ENCODE measurements around the gene GPR3. TPM values are rescaled to one million over a fixed set of nuclear protein-coding genes. Genes with fewer than 3 reads are reported as not detected.

GPR3 gene
- total RNA-seq, 2 experiments from 2014 or later: 0.64 to 0.74 TPM

DNA sequence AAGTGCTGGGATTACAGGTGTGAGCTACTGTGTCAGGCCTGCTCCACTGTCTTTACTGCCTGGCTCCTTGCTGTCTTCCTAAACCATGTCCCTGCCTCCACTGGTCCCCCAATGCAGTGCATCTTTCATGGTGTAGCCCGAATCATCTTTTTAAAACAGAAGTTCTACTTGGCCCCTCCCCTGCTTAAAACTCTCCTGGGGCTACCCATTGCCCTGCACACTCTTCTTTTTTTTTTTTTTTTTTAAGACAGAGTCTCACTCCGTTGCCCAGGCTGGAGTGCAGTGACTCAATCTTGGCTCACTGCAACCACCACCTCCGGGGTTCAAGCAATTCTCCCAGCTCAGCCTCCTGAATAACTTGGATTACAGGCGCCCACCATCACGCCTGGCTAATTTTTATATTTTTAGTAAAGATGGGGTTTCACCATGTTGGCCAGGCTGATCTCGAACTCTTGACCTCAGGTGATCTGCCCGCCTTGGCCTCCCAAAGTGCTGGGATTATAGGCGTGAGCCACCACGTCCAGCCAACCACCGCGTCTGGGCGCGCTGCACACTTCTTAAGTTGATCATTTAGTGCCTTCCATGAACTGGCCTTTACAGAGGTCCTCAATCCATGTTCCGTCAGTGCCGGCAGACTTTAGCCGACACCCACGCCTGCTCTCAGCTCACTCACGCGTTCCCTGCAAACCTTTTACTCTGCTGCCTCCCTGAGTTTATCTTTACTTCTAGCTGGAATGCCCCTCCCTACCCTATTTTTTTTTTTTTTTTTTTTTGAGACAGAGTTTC is 20.2 kb upstream of the GPR3 start:
- no peaks in the 10 kb centered on the region for H3K9me3 Mint-ChIP-seq
- no peaks in the 10 kb centered on the region for H3K27me3 Mint-ChIP-seq (ENCODE audit: low read depth)
- no peak overlapping the region for H3K27ac Mint-ChIP-seq
- H3K36me3 Mint-ChIP-seq (ENCODE audit: low read depth): no peaks in the 10 kb centered on the region
- H3K4me3 Mint-ChIP-seq: no peak overlapping the region
- DNase-seq: no peak
- CTCF ChIA-PET: interaction anchor here (0.7 to 1.6 kb wide), 3 partner anchors 39 to 1637 kb away, joined by 3 to 4 read pairs (median 3); no protein-coding TSS in a partner anchor
- intact Hi-C loops (cut with micrococcal nuclease): no loop called here
- H3K4me1 Mint-ChIP-seq (ENCODE audit: low read depth): peaks cover 7% of the 10 kb centered on the region

DNA sequence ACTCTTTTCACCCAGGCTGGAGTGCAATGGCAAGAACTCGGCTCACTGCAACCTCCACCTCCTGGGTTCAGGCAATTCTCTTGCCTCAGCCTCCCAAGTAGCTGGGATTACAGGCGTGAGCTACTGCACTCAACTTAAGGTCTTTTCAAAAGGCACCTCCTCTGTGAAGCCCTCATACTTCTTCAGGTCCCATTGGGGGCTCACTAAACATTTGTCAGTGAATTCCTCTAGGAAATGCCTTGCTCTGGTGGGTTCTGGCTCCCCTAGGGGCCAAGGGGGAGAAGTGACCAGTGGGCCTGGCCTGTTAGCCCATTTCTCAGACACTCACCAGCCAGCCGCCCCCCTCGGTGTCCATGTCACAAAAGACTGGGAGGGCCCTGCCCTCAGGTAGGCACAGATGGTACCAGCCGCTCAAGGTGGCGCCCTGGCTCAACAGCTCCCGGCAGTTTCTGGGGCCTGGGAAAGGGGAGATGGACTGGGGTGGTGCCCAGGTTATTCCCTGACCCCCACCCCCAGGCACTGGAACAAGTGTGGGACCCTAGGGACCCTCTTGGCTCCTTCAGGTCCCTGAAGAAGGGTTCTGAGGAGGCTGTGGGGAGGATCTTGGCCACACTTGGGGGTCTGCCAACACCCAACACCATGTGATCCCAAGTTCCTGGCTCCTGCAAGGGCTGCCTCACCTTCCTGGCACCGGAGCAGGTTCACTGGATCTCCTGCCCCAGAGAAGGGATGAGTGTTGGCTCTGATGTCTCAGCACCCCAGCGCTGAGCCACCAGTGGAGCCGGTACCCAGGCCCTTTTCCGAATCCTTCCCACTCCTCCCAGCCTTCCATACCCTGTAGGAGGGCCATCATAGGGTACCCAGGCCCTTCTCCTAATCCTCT is 19.4 kb upstream of the GPR3 start:
- DNase-seq: no peak
- H3K27ac Mint-ChIP-seq: no peak overlapping the region
- H3K4me3 Mint-ChIP-seq: no peak overlapping the region
- H3K9me3 Mint-ChIP-seq: no peaks in the 10 kb centered on the region
- intact Hi-C loops (cut with micrococcal nuclease): no loop called here
- CTCF ChIA-PET: interaction anchor here (0.7 to 1.6 kb wide), 2 partner anchors 40 to 1636 kb away, joined by 3 to 4 read pairs; no protein-coding TSS in a partner anchor
- peaks cover 7% of the 10 kb centered on the region for H3K4me1 Mint-ChIP-seq (ENCODE audit: low read depth)
- no peaks in the 10 kb centered on the region for H3K27me3 Mint-ChIP-seq (ENCODE audit: low read depth)
- H3K36me3 Mint-ChIP-seq (ENCODE audit: low read depth): no peaks in the 10 kb centered on the region

DNA sequence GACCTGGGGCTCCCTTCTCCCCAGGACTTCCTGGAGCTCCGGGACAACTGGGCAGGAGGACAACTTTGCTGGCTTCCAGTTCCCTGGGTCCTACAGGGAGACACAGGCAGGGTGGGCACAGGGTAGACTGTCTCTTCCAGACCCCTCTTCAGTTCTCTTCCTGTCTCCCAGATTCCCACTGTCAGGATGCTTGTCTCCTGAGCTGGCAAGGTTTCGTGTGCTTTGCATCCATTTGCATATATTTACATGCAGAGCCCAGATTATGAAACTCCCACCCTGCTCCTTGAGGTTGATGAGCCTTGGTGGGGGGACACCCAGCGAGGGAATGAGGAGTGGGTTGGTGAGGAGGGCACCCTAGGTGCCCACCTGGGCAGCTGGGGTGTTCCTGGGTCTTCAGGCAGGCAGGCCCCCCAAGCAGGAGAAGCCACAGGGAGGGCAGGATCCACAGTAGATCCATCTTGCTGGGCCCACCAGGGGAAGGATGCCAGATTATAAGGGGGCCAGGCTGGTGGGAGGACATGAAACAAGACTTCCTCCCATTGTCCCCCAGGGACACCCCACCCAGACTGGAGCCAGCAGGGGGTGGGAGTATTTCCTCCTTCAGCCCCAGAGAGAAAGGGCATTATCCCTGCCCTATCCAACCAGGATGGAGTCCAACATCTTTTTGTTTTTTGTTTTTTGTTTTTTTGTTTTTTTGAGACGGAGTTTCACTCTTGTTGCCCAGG is 17.9 kb upstream of the GPR3 start, which contains the start of gene FCN3:
Gene FCN3 (minus strand): TSS at position 463 of the 725 bp plus-strand sequence. CDS start 6 bp downstream, at position 457.
- no peak within 1 kb of the TSS for H3K27ac Mint-ChIP-seq
- H3K4me3 Mint-ChIP-seq: no peak within 1 kb of the TSS
- no peaks in the 10 kb centered on the region for H3K27me3 Mint-ChIP-seq (ENCODE audit: low read depth)
- H3K9me3 Mint-ChIP-seq: no peaks in the 10 kb centered on the region
- no peak for DNase-seq
- intact Hi-C loops (cut with micrococcal nuclease): no loop called here
- peaks cover 4% of the 10 kb centered on the region for H3K4me1 Mint-ChIP-seq (ENCODE audit: low read depth)
- no peaks in the 10 kb centered on the region for H3K36me3 Mint-ChIP-seq (ENCODE audit: low read depth)
- CTCF ChIA-PET: no interaction called here

DNA sequence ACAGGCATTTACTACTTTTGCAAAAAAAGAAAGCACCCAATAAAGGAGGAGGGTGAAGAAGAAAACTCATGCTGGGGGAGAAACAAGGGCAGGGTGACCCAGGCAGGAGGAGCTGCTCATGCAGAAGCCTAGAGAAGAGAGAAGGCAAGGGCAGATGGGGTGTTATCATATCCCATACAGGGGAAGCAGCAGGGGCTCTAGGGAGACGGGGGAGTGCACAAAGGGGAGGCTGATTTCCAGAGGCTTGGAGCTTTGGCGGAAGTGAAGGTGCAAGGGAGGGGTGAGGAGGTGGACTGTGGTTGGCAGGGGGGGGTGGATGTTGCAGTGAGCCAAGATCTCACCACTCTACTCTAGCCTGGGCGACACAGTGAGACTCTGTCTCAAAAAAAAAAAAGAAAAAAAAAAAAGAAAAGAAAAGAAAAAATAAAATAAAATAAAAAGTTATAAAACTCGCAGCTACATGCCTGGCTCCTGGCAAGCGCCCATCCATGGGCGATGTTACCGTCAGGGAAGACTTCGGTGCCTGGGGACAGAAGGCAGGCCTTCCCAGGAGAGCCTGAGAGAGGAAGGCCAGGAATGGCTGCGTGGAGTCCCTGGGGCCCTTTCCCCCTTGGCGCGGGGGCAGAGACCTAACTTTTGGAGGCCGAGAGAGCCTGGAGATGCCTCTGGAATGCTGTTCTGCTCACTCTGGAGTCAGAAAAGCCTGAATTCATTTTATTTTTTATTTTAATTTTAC is 14.5 kb upstream of the GPR3 start:
- no peak overlapping the region for H3K27ac Mint-ChIP-seq
- no peaks in the 10 kb centered on the region for H3K36me3 Mint-ChIP-seq (ENCODE audit: low read depth)
- H3K27me3 Mint-ChIP-seq (ENCODE audit: low read depth): no peaks in the 10 kb centered on the region
- no peak for DNase-seq
- H3K9me3 Mint-ChIP-seq: no peaks in the 10 kb centered on the region
- H3K4me1 Mint-ChIP-seq (ENCODE audit: low read depth): peaks cover 1% of the 10 kb centered on the region
- intact Hi-C loops (cut with micrococcal nuclease): no loop called here
- CTCF ChIA-PET: interaction anchor here (1.1 to 1.3 kb wide), 2 partner anchors 9 to 14 kb away, joined by 4 read pairs; no protein-coding TSS in a partner anchor
- no peak overlapping the region for H3K4me3 Mint-ChIP-seq

DNA sequence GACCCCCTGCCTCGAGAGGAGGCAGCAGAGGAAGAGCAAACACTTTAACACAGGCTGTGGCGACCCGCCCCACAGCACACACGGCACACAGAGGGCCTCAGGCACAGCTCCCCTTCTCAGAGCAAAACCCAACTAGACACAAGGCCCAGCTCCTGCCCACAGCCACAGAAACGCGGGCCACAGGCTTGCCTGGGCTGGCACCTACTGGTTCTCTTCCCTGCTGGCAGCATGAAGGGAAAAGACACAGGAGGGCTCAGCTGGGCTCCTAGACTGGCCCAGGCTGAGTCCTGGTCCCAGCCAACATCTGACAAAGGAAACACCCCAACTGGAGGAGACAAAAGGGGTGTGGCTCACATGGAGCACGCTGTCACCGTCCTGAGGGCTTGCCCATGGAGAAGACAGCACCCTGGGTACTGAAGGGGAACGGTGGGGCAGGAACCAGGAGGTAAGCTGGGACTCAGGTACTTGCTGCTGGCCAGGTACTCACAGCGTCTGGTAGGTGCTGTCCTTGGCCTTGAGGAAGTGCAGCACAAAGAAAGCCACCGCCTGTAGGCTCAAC is 12.8 kb upstream of the GPR3 start:
- H3K9me3 Mint-ChIP-seq: no peaks in the 10 kb centered on the region
- peaks cover 2% of the 10 kb centered on the region for H3K4me1 Mint-ChIP-seq (ENCODE audit: low read depth)
- CTCF ChIA-PET: interaction anchor here (1.0 kb wide), 1 partner anchor 79 kb away, joined by 3 read pairs; no protein-coding TSS in a partner anchor
- no peaks in the 10 kb centered on the region for H3K27me3 Mint-ChIP-seq (ENCODE audit: low read depth)
- no peak for DNase-seq
- intact Hi-C loops (cut with micrococcal nuclease): no loop called here
- H3K4me3 Mint-ChIP-seq: no peak overlapping the region
- H3K27ac Mint-ChIP-seq: no peak overlapping the region
- H3K36me3 Mint-ChIP-seq (ENCODE audit: low read depth): no peaks in the 10 kb centered on the region

DNA sequence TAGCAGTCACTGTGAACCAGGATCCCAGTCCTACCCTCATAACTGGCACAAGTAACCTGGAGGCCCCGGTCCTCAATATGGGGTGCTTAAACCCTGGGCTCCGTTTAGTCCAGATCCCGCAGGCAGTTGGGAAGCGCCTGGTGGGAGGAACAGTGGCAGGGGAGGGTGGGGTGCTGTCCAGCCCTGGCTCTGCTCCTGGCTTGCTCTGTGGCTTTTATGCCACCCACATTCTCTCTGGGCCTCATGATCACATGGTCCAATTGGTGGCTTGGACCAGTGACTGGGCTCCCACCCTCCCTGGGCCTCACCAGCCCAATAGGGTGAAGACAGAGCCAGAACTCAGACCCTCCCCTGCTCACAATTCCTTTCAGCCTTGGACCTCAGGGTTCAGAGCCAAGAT is 12.2 kb upstream of the GPR3 start:
- Mint-ChIP-seq H3K27ac (no peak overlapping the region), H3K27me3 (ENCODE audit: low read depth) (no peaks in the 10 kb centered on the region), H3K4me1 (ENCODE audit: low read depth) (peaks cover 2% of the 10 kb centered on the region), H3K9me3 (no peaks in the 10 kb centered on the region), H3K36me3 (ENCODE audit: low read depth) (no peaks in the 10 kb centered on the region), H3K4me3 (no peak overlapping the region)
- intact Hi-C loops (cut with micrococcal nuclease): no loop called here
- DNase-seq: no peak
- CTCF ChIA-PET: no interaction called here

DNA sequence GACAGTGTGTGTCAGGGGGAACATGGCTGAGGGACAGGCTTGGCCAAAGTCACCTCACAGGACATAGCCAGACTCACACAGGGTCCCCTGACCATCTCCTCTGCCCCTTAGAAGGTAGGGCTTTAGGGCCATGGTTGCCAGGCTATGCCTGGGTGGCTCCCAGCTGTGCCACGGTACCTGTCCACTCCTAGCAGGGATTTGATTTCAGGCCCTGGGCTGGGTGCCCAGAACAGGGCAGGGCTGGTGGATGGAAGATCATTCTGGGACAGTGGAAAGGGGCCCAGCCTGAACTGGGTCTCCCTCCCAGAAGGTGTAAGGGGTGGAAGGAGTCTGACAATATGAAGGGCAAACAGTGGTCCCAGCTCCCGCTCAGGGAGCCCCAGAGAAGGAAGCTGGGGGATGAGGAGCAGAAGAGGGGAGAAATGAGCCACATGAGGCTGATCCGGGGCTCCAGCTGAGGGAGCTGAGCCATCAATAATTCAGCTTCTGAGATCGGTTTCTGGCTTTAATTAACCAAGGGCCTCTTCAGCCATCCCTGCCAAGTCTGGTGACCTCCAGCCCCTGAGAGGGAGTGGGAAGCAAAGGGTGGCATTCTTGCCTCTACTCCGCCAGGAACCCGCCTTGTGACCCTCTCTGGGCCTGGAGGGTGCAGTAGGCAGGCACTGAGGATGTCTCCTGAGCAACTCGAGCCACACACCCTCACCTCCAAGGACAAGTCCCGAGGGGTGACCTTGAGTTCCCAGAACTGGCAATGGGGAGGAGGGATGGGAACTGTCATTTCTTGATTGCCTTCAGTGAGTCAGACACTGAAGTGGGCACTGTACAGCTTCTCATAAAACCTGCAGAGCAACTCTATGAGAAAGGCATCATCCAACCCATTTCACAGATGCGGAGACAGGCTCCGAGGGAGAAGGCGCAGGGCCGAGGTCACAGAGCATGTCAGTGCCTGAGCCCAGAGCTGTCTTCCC is 11.4 kb upstream of the GPR3 start:
- CTCF ChIA-PET: interaction anchor here (0.6 to 8.7 kb wide), 4 partner anchors 22 to 226 kb away, joined by 3 to 139 read pairs (median 4); partner anchors contain the start of gene SLC9A1
- no peaks in the 10 kb centered on the region for H3K27me3 Mint-ChIP-seq (ENCODE audit: low read depth)
- intact Hi-C loops (cut with micrococcal nuclease): no loop called here
- no peaks in the 10 kb centered on the region for H3K36me3 Mint-ChIP-seq (ENCODE audit: low read depth)
- H3K9me3 Mint-ChIP-seq: no peaks in the 10 kb centered on the region
- DNase-seq: no peak
- H3K4me1 Mint-ChIP-seq (ENCODE audit: low read depth): peaks cover 2% of the 10 kb centered on the region
- H3K27ac Mint-ChIP-seq: no peak overlapping the region
- no peak overlapping the region for H3K4me3 Mint-ChIP-seq

DNA sequence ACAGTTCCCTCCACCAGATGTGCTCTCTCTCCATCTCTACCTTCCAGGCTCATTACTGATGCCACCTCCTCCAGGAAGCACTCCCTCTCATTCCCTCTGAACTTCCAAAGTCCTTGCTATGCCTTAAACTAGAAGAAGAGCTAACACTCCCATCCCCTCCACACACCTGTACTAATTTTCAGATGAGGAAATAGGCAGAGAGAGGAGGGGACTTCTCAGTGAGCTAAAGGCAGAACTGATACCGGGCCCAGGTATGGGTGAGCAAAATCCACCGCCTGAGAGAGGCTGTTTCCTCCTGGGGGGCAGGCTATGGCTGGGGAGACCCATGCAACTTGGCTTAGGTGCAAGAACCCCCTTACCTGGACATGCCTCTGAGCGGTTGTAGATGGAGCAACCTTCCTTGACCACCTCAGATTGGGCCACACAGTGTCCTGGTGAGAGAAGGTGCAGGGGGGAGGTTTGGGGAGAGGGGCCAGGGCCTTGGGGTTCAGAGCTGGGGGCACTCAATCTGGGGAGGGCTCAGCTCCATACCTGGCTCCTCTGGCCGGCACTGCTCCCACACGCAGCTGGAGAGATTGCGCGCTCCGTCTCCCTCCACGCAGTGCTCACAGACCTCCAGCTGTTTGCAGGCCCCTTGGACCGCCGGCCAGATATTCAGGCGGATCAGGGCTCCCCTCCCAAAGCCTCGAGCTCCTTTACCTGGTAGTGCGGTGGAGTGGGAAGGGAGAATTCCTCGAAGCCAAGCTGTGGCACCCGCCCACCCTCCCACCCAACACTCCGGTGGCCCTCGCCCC is 10.3 kb upstream of the GPR3 start:
- H3K27me3 Mint-ChIP-seq (ENCODE audit: low read depth): no peaks in the 10 kb centered on the region
- CTCF ChIA-PET: interaction anchor here (0.6 to 8.7 kb wide), 8 partner anchors 12 to 227 kb away, joined by 3 to 139 read pairs (median 4); partner anchors contain the start of genes MAP3K6 and SLC9A1

DNA sequence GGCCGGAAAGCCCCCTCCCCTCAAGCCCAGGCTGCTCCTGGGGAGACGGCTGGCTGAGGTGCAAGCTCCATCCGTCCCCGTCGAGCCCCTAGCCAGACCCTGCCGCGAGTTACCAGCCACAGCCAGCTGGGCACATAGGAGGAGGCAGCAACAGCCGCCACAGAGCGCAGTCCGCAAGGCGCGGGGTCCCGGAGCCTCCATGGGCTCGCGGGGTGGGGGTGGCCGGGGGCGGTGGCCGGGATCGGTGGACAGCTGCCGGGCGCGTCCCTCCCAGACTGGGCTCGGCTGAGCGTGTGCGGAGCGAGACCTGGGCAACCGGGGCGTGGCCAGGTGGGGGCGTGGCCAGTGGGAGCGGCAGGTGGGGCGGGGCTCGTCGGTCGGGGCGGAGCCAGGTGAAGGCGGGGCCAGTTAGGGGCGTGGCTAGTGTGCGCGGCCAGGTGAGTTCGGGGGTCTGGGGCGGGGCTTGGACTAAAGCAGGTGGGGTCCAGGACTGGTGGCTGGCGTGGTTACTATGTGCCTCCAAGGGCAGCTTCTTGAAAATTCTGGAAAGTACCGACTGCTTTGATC is 9.3 kb upstream of the GPR3 start, which contains the start of gene CD164L2:
Gene CD164L2 (minus strand): TSS at position 295 of the 567 bp plus-strand sequence. CDS start 94 bp downstream, at position 201.
- Mint-ChIP-seq H3K36me3 (ENCODE audit: low read depth) (no peaks in the 10 kb centered on the region), H3K4me1 (ENCODE audit: low read depth) (peaks cover 2% of the 10 kb centered on the region), H3K4me3 (no peak within 1 kb of the TSS), H3K9me3 (no peaks in the 10 kb centered on the region), H3K27me3 (ENCODE audit: low read depth) (no peaks in the 10 kb centered on the region), H3K27ac (no peak within 1 kb of the TSS)
- intact Hi-C loops (cut with micrococcal nuclease): no loop called here
- CTCF ChIA-PET: interaction anchor here (0.7 to 8.7 kb wide), 5 partner anchors 12 to 99 kb away, joined by 3 to 139 read pairs (median 5); partner anchors contain the start of gene MAP3K6
- peak; percentile 49 for DNase-seq

More for the DNA sequence above, 10.3 kb upstream of the GPR3 start:
- Mint-ChIP-seq H3K4me1 (ENCODE audit: low read depth) (peaks cover 2% of the 10 kb centered on the region), H3K4me3 (no peak overlapping the region), H3K9me3 (no peaks in the 10 kb centered on the region), H3K27ac (no peak overlapping the region), H3K36me3 (ENCODE audit: low read depth) (no peaks in the 10 kb centered on the region)
- DNase-seq: no peak
- intact Hi-C loops (cut with micrococcal nuclease): no loop called here
